DMS153 (cell line): Measurements from ENCODE around the gene ZBTB20.

ENCODE experiments used
- DNase-seq: peaks from one replicate; lab custom pipeline; 2025; lab: John Stamatoyannopoulos, UW

ZBTB20 gene

DNA sequence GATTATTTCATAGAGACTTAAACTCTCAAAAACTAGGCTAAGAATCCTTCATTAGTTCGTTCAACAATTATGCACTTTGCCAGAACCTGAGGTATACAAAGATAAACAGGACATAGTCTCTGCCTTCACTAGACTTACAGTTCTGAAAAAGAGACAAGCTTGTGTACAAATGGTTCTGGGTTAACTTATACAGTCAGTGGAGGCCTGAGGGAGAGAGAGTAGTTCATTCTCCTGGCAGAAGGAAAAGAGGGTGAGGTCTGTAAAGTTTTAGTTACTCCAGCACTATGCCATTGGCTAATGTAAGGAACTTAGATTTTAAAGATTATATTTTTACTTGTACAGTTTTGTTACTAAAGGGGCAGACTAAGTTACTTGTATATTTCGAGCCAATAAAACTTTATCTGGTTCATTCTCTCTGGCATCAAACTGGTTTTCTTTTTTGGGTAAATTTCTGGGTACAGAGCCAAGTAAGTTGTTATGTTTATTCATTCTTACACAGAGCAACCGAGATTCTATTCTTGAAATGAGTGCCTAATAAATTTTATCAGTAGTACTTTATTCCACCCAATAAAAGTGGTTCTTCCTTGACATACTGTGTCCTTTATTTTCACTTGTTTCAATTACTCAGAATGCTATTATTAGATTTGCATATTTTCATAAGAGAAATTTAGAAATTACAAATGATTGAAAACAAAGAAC lies 574.6 kb downstream of the ZBTB20 start:
- no peak for DNase-seq

DNA sequence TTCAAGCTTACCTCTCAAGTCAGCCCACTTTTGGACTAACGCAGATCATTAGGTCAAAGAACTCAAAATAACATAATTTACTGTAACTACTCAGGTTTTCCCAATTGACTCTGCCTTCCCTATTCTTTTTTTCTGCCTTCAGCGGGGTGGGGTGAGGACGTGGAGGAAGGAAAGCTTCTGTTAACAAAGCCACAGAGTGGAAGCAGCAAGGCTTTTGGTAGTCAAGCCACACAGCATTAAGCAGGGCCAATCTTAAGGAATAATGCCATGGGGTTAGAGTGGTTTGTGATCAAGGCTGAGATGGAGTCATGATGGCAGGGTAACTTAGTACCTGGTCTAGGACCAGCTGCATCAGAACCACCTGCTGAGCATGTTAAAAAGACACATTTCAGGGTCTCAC lies 575.7 kb downstream of the ZBTB20 start:
- DNase-seq: no peak

DNA sequence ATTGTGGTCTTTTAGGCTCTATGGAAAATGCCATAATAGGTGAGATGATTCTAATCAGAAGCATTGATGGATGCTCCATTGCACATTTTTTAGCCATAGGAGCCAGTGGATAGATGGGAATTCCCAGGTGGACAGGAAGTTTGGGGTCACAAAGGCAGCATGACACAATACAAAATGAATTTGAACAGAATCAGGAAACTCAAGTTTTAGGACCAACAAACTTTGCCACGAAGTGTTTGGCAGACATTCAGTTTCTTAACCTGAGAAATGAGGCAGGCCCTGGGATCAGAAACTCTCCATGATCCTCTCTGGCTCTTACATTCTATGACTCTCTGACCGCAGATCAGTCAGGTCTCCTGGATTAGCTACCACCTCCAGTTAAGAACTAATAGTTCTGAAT lies 577.9 kb downstream of the ZBTB20 start:
- no peak for DNase-seq

DNA sequence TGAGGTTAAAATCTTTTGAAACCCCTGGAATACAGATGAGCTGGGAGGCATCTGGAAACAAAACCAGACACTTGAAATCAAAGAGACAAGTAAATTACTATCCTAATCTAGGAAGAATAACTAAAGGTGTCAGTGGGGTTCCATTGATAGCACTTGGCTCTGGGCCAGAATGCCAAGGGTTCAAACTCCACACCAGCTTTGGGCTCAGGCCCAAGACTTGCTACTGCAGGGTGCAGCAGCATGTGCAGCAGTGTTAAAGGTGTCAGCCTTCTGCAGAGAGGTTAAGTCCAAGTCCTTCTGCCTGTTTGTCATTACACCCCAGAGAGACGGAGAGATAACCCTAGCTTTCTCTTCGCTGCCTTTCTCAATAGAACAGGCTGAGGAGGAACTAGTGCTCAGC lies 579.3 kb downstream of the ZBTB20 start:
- DNase-seq: no peak

DNA sequence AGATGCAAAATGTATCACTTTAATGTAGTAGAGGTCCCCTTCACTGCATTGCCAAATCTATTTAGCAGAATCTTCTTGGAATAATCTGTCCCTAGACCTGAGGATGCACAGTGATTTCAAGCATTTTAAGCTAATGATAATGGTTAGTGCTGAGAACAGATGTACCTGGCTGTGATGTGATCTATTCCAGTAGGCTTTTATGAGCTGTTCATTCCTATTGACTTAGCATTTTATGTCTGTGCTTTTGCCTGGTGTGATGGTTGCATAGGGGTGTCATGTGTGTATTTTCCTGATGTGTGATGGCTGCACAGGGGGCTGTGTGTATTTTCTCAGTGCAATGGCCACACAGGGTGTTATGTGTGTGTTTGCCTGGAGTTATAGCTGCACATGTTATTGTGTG lies 580.3 kb downstream of the ZBTB20 start:
- DNase-seq: no peak

DNA sequence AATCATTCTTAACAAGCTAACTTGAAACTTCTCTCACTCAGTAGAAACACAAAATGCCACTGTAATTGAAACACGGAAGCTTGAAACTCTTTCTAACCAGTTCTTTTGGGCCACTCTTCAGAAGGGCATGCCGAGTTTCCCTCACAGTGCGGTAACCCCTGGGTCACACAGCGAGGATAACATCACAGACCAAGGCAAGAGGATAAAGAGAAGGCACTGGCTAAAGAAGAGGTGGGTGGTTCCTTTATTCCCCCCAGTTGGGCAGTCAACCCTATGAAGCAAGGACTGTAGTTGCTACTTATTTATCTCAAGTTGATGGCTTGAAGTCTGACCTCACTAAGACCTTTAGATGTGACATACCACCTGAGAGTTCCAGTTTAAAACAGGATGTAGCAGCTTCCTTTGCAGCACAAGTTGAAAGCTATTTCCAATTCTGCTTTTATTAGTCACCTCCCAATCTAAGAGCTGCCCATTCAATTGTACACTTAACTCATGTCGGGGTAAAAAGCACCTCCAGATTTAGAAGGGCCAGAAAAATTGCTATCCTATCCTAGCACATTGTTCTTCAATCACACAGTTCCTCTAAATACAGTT lies 580.8 kb downstream of the ZBTB20 start:
- no peak for DNase-seq

DNA sequence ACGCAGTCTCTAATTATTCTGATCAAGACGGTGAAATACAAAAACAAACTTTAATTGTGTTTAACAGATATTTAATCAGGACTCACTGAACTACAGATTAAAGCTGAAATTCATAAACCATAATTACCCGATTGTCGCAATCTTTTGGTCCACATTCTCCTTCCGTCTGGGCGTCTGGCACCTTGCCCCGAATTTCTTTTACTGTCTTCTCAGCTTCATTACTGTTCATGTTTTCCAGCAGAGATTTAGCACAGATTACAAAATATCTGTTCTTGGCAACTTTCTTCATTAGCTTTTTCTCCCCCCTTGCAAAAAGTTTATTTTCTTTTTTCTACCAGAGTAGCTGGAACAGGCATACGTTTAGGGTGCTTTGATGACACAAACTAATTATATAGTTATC lies 581.9 kb downstream of the ZBTB20 start:
- DNase-seq: no peak

DNA sequence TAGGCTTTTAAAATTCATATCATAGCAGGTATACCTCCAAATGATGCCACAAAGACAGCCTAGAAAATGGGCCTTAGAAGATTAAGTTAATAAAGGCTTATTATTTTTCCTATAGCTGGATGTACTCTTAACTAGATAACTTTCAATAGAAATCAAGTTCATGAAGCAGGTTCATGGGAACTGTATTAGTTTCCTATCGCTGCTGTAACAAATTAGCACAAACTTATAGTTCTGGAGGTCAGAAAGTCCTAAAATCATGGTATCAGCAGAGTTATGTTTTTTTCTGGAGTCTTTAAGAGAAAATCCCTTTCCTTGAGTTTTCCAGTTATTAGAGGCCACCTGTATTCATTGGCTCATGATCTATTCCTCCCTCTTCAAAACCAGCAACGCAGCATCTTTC lies 583.4 kb downstream of the ZBTB20 start:
- no peak for DNase-seq

DNA sequence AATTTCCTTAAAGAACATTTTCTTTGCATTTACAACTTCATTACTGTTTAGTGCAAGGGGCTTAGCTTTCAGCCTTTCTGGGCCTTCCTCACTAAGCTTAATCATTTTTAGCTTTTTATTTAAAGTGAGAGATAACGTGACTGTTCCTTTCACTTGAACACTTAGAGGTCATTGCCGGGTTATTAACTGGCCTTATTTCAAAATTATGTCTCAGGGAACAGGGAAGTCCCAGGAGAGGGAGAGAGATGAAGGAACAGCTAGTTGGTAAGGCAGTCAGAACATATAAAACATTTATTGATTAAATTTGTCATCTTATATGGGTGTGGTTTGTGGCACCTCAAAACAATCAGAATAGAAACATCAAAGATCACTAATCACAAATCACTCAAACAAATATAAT lies 584.5 kb downstream of the ZBTB20 start:
- DNase-seq: no peak

DNA sequence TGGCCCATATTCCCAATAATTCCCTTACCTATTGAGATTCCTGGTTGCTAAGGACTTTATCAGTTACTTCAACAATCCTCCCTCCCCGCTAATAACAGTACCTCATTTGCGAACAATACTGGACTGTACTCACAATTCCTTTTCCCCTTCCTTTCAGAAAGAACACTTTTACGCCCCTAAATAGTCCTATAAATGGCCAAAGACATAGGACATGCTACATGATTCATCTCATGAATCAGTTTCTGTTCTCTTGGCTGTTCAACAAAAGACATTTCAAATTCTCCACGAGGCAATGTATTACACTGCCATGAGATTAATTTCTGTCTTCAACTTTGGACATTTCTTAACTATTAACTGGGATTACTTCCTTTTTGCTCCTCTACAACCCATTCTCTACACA lies 588.8 kb downstream of the ZBTB20 start:
- DNase-seq: no peak

DNA sequence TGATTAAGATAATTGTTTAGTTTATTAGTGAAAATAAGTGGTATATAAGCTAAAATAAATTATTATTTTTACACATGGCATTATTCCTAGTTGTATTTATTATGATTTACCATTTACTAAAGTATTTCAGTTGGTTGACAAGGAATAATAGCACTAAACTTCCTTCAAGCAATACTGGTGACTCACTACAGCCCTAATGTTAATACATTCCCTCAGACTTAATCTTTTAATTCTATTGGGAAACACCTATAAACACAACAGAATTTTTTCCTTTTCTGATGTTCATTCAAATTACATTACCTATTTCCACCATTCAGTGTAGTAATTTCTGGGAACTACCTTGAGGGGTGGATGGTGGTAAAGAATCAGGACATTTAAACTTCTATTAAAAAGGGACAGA lies 589.3 kb downstream of the ZBTB20 start:
- DNase-seq: no peak

DNA sequence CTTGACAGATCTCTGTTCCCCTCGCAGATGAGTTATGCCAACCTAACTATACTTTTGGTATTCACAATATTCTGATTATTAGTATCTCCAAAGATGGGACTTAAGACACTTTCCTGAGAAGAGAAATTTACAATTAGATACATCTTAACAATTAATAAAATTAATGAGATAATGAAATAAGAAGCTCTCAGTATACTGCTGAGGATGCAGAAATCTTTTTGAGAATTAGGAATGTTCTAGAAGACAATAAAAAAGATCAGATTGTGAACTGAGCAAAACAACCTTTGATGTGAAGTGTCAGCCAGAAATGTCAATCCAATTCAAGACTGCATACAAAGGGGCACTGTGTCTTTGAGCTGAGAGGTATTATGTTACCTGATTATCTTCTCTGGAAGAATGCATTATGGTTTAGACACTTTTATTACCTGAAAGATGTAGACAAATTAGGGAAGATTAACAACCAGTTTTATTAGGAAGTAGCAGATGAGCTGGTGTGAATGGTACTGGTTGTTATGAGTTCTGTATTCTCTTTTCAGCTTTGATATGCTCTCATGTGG lies 590.4 kb downstream of the ZBTB20 start:
- DNase-seq: no peak

DNA sequence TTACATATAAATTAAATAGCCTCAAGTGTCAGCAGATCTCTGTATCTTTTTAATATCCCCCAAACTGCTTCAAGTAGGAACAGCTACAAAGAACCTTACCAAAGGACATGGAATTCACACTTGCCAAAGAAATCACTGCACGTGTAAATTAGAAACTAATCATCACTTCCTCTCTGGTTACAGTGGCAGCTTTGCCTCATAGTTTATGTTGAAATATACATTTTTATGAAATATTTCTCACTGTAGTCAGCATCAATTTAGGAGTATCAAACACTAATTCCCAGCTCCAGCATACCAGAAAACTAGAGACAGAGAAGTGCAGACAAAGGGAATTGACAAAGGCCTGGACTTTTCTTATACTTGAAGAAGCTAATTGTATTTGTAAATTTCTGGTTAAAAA lies 592.4 kb downstream of the ZBTB20 start:
- DNase-seq: no peak

DNA sequence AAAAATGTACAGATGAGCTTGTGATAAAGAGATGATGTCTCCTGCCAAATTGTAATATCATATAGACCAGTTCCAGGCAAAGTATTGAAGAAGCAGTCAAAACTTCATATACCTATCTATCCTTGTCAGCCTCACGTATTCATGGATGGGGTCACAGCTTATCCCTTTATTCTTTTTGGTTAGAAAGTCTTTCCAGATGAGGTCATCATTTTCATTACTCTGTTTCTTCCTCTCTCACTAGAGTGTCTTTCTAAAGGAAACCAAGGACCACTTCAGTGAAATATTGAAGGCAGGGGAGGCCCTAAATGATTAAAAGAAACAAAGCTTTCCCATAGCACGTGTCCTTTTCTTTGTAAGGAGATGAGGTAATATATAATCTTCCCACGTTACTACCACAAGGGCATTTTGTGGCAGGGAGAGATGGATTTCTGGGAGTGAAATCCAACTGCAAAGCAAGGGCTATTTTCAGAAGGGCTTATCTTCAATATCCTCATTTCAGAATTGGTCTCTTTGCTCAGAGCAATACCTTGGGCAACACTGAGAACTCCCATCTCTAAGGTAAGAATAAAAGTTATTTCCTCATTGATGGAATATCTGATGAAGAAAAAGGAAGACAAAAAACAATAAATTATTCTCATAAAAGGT lies 593.0 kb downstream of the ZBTB20 start:
- no peak for DNase-seq

DNA sequence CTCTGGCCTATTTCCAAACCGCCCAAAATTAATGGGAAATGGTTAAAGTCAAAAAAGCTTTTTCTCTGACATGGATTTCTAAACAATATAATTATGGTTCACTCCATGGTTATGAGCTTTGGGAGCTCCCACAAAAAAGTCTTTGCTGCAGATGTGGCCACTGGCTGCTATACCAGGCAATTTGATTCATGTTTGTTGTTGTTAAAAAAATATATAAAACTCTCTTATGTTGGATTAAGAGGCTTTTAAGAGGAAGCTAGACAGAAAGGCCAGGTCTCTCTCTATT lies 594.6 kb downstream of the ZBTB20 start:
- no peak for DNase-seq

DNA sequence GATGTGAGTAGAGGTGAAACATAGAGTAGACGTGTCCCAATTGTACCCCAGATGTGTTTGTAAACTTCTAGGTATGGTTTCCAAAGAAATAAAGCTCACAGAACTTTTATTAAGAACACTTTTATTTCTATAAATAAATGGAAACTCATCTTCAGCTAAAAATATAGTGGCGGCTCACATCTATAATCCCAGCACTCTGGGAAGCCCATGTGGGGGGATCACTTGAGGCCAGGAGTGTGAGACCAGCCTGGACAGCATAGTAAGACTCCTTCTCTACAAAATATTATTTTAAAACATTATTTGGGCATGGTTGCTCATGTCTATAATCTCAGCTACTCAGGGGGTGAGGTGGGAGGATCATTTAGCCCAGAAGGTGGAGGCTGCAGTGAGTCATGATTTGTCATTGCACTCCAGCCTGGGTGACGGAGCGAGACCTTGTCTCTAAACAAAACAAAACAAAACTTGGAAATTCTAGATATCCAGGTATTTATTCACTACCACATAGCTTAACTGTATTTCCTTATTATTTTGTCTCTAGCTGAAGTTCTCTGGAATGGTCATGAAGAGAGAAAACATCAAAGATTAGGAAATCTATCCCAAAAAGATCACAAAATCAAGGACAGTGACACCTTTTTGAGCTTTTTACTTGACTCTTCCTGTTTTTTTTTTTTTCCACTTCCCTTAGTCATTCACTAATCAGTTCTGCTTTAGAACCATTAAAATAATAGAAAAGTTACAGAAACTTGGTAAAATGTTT lies 595.1 kb downstream of the ZBTB20 start:
- no peak for DNase-seq

DNA sequence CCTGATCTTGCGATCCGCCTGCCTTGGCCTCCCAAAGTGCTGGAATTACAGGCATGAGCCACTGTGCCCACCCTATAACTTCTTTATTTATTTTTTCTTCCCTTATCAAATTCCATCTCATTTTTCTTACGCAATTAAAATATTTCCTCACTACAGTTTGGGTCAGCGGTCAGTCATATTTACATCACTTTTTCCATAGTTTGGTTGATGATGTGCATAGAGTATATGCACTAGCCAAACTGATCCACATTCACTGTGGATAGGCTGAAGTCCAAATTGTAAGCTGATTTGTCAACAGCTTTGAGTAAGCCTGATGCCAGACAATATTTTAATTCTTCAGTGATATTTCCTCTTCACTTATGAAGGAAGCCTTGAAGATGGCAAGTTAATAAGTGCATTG lies 596.9 kb downstream of the ZBTB20 start:
- no peak for DNase-seq

DNA sequence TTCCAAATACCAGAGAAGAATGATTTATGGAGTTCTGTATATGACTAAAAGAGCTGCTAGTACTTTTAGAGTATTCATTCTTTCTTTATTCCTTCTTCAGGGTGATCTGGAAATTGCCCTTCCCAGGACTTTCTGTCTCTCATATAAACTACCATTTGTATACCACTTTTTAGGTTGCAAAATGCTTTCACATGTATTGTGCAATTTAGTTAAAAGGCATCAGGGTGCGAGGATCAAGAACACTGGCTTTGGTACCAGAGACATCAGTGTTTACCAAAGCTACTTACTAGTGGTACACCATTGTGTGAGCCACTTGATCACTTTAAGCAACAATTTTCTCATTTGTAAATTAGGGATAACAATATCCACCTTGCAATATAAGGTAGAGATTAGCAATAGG lies 601.9 kb downstream of the ZBTB20 start:
- DNase-seq: no peak

DNA sequence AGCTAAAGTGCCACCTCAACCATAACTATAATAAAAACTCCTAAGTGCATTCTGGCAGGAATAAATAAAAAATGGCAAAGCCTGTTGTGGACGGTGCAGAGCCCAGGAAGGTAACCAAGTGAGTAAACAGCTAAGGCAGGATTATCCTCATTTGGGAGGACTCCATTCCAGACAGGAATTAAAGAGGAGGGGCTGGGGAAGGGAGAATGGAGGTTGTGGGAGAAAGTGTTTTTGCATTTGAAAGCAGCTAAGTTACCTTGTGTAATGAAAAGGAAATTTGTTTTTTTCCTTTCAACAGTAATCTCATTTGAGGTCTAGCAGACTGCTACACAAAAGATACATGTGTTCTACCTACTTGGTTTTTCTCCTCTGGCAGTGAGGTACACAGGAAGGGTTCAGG lies 604.7 kb downstream of the ZBTB20 start:
- DNase-seq: no peak

DNA sequence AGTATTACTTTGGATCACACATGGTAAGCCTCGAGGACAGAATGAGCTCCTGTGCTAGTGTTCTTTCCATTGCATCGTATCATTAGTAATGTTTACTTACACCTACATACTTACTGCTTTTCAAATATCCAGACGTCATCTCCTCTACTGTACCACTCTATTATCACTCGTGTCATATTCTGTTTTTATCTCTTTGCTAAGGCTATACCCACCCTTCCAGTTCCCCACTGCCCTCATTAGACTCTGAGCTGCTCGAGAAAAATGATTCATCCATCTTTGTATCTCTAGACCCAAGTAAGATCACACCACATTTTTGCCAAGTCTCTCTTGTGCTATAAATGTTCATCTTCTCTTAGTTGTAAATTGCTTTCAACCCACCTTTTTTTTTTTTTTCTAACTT lies 607.6 kb downstream of the ZBTB20 start:
- DNase-seq: no peak

DNA sequence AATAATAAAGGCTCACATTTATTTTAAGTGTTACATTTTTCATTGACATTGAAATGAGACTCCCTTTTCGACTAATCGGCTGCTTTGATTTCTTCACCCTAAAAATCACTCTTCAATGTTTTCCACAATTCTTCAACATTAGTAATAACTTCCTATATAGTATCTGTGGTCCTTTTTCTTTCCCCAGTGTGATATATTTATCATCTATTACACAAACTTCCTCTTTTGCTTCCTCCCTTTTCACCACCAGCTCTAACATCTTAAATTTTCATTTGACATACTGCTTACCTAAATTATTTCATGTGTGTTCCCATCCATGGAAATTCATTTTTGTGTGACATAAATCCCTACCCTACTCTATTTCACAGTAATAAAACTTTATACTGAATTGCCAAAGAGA lies 608.9 kb downstream of the ZBTB20 start:
- DNase-seq: no peak

DNA sequence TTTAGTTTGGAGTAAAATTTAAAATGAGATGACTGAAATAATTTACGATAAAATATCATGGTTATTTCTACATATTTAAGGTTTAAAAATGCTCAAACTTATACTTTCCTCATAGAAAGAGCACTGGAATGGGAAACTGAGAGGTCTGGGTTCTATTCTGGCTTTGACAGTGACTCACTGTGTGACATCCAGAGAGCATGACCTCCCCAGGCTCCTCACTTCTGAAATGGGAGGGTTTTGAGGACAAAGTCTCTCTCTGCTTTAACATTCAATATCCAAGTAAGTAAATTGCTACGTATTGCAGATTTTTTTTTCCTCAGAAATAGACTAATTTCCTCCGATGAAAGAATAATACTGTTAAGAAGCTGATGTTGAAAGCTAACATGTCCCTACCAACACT lies 618.6 kb downstream of the ZBTB20 start:
- DNase-seq: no peak

DNA sequence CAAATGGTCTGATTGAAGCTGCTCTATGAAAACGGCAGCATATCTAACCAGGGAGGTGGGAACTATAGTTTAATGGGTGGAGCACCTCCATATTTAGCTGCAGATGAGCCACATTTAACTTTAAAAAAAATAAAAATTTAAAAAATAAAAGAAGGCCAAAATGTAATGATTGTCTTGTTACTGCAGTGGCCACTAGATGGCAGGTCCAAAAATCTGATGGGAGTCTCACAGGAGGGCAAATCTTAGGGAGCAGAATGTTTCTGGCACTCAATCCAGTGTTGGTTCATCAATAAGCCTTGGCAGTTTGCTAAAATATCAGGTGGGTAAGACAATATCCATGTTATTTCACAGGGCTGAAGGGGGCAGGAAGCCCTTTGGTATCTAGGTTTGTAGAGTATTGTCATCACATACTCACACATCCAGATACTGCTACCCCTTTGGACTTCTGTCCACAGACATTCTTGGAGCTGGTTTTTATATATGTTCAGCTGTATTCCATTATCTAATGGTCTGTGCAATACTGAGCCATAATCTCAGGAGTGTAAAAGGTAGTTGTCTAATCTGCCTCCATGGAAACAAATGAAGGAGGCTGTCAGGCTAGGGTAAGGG lies 619.9 kb downstream of the ZBTB20 start:
- no peak for DNase-seq
